Measurements from ENCODE around the gene PTPN3. TPM values are rescaled to one million over a fixed set of nuclear protein-coding genes. Genes with fewer than 3 reads are reported as not detected.
"Not testable (repeated sequence)": the region's sequence is repeated elsewhere in the genome, so short reads cannot be mapped to it uniquely, and the experiment has no call there.

The PTPN3 gene
- total RNA-seq (2014; rRNA removed; shearing (Covaris generic)): 5.0 and 10.1 TPM in 2 replicates
- 6.4 and 6.9 TPM in 2 replicates for polyA plus RNA-seq (2015; cell fraction: cytosol; rRNA removed)
- 12.1 and 12.5 TPM in 2 replicates for polyA plus RNA-seq (2015; cell fraction: nucleus; rRNA removed)

GRCh38 chr9:109498195-109499092, at the start of gene PTPN3:
PTPN3 (minus strand) TSS chr9:109498307; CDS start chr9:109463434, 34,873 bp downstream.
- no peak for DNase-seq (ENCODE audit: low read depth)

- DNase-seq (ENCODE audit: low read depth): not testable (repeated sequence)
Measured at GRCh38 chr9:109544954-109545353, 46.8 kb upstream of the PTPN3 start.

- no peak for DNase-seq (ENCODE audit: low read depth)
Measured at GRCh38 chr9:109542922-109543321, 44.8 kb upstream of the PTPN3 start.

GRCh38 chr9:109538346-109538745, 40.2 kb upstream of the PTPN3 start:
- no peak for DNase-seq (ENCODE audit: low read depth)

GRCh38 chr9:109537288-109537687, 39.2 kb upstream of the PTPN3 start:
- DNase-seq (ENCODE audit: low read depth): no peak

- DNase-seq (ENCODE audit: low read depth): no peak
Measured at GRCh38 chr9:109536859-109537258, 38.8 kb upstream of the PTPN3 start.

- DNase-seq (ENCODE audit: low read depth): no peak
Measured at GRCh38 chr9:109535365-109535764, 37.3 kb upstream of the PTPN3 start.

- DNase-seq (ENCODE audit: low read depth): no peak
Measured at GRCh38 chr9:109534151-109534550, 36.0 kb upstream of the PTPN3 start.

- DNase-seq (ENCODE audit: low read depth): not testable (repeated sequence)
Measured at GRCh38 chr9:109532652-109533051, 34.5 kb upstream of the PTPN3 start.

GRCh38 chr9:109522106-109522505, 24.0 kb upstream of the PTPN3 start:
- DNase-seq (ENCODE audit: low read depth): no peak

- peak; percentile 68 for DNase-seq (ENCODE audit: low read depth)
Measured at GRCh38 chr9:109520475-109521132, 22.5 kb upstream of the PTPN3 start.

- DNase-seq (ENCODE audit: low read depth): no peak
Measured at GRCh38 chr9:109519366-109519765, 21.3 kb upstream of the PTPN3 start.

GRCh38 chr9:109518621-109519335, 20.7 kb upstream of the PTPN3 start:
- no peak for DNase-seq (ENCODE audit: low read depth)

GRCh38 chr9:109517901-109518377, 19.8 kb upstream of the PTPN3 start:
- no peak for DNase-seq (ENCODE audit: low read depth)

GRCh38 chr9:109513871-109514270, 15.8 kb upstream of the PTPN3 start:
- peak; percentile 4 for DNase-seq (ENCODE audit: low read depth)

GRCh38 chr9:109512170-109512756, 14.2 kb upstream of the PTPN3 start:
- no peak for DNase-seq (ENCODE audit: low read depth)

- DNase-seq (ENCODE audit: low read depth): no peak
Measured at GRCh38 chr9:109510506-109510905, 12.4 kb upstream of the PTPN3 start.

GRCh38 chr9:109510042-109510441, 11.9 kb upstream of the PTPN3 start:
- not testable (repeated sequence) for DNase-seq (ENCODE audit: low read depth)

GRCh38 chr9:109509611-109510010, 11.5 kb upstream of the PTPN3 start:
- no peak for DNase-seq (ENCODE audit: low read depth)

GRCh38 chr9:109507421-109507838, 9.3 kb upstream of the PTPN3 start:
- DNase-seq (ENCODE audit: low read depth): peak; percentile 88

GRCh38 chr9:109506097-109506712, 8.1 kb upstream of the PTPN3 start:
- DNase-seq (ENCODE audit: low read depth): no peak

Measured in HT1080 (cell line).